Mononuclear cell (primary cell): ENCODE results near the gene FKBP5. TPM values are rescaled to one million over a fixed set of nuclear protein-coding genes. Genes with fewer than 3 reads are reported as not detected.
A peak's percentile ranks its signal among the peaks of the same experiment; 100 is the strongest.
"Not testable (repeated sequence)": the region's sequence is repeated elsewhere in the genome, so short reads cannot be mapped to it uniquely, and the experiment has no call there.

Source experiments
- H3K27me3 ChIP-seq: 2 replicates; pipeline ENCODE4 v1.6.0; 2011; ENCODE audit warnings: low read length, control low read depth; ENCODE audit not compliant: insufficient read depth
- H3K4me1 ChIP-seq: 2 replicates; pipeline ENCODE4 v1.5.1; 2011; ENCODE audit warnings: mild to moderate bottlenecking, low read length, control low read depth; ENCODE audit not compliant: insufficient read depth
- H3K4me3 ChIP-seq: 2 replicates; pipeline ENCODE4 v1.5.1; 2011; ENCODE audit warnings: mild to moderate bottlenecking, low read length, moderate library complexity
- H3K9me3 ChIP-seq: 2 replicates; pipeline ENCODE4 v1.5.1; 2011; ENCODE audit warnings: low read depth, mild to moderate bottlenecking, control low read depth, low read length
- total RNA-seq: library from RNA; depleted of rRNA; stranded (reverse); fragments of >200 nt; gene quantifications from one replicate; pipeline ENCODE4 v1.2.3, GENCODE V29; 2012

FKBP5 gene
- total RNA-seq: 20.1 TPM

DNA sequence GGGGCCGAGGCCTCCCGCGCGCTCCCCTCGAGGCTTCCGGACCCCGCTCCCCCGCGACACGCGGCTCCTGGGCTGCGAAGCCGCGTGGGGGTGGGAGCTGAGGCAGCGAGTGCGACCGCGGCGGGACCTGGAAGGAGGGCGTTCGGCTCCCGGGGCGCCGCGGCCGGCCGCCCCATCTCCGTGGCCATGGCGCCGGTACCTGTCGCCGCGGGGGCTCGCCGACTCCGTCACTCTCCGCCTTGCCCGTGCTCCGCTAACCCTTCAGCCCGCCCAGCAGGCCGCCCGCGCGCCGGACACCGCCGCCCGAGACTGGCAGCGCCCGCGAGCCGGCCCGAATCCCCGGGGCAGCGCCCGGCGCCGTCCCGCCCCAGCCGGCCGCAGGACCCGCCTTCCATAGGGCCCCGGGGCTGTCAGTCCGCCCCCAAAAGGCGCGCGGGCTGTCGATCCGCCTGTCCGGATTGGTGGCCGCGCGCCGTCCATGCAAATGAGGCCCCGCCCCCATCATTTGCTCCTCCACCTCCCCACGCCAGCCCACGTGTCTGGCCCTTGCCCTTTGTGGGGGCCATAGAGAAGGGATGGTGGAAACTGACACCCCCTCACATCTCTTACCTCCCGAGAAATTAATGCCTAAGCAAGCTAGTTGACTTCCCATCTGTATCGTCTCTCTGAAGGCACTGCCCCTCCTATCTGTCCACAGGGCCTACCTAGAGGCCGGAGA is at the start of gene FKBP5:
FKBP5 (minus strand) TSS at position 311 of the 718 bp plus-strand sequence. CDS start 46,091 bp downstream, outside the sequence.
- no peaks in the 10 kb centered on the region for H3K27me3 ChIP-seq
- H3K4me1 ChIP-seq: peaks cover 36% of the 10 kb centered on the region
- peak within 1 kb of the TSS; percentile 68 for H3K4me3 ChIP-seq
- H3K9me3 ChIP-seq: no peaks in the 10 kb centered on the region

DNA sequence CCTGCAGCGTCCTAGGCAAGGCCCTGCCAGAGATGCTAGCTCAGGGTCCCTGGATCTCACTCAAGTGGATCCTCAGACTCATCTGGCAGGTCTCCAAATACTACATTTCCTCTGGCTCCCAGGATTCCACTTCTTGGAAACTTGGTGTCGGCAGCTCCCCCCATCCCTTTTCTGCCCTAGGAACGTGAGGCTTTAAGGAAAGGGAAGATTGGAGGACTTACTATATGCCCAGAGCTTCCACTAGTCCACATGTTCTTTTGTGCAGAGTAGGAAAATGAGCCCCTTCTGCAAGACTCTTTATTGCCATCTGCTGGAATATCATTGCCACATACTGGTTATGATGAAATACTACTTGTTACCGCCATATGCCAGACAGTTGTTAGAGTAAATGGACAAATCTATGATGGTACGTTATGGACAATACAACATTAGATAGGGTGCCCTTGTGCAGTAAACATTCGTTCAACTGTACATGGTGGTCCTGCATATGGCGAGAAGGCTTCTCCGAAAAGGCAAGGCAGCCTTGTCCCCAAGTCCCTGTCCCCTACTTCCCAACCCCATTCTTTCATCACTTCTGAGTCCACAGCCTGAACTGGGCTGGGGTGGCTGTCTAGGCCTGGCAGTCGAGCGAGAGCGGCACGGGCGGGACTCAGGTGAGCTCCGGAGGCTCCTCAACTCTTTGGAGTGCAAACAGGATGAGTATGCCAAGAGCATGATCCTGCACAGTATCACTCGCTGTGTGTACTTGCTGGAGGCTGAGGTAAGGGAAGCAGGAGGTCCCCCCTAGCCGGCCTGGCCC is 48.9 kb upstream of the FKBP5 start:
- Histone ChIP-seq H3K4me3 (no peak overlapping the region), H3K4me1 (peaks cover 35% of the 10 kb centered on the region), H3K9me3 (no peaks in the 10 kb centered on the region), H3K27me3 (no peaks in the 10 kb centered on the region)

- H3K4me3 ChIP-seq: no peak within 1 kb of the TSS
- H3K9me3 ChIP-seq: no peaks in the 10 kb centered on the region
- H3K4me1 ChIP-seq: peaks cover 41% of the 10 kb centered on the region
- no peaks in the 10 kb centered on the region for H3K27me3 ChIP-seq
Measured at GRCh38 chr6:35736982-35737412, 48.3 kb upstream of the FKBP5 start, which contains the start of gene ARMC12. TSS of gene ARMC12 (plus strand) at chr6:35737032. CDS start at chr6:35737109, 77 bp downstream.

- Histone ChIP-seq H3K4me3 (no peak overlapping the region), H3K9me3 (no peaks in the 10 kb centered on the region), H3K4me1 (peaks cover 42% of the 10 kb centered on the region), H3K27me3 (no peaks in the 10 kb centered on the region)
Measured at GRCh38 chr6:35736253-35736894, 47.7 kb upstream of the FKBP5 start.

GRCh38 chr6:35735452-35735851 is 46.7 kb upstream of the FKBP5 start:
- H3K27me3 ChIP-seq: no peaks in the 10 kb centered on the region
- no peaks in the 10 kb centered on the region for H3K9me3 ChIP-seq
- H3K4me3 ChIP-seq: no peak overlapping the region
- H3K4me1 ChIP-seq: peaks cover 49% of the 10 kb centered on the region

- H3K27me3 ChIP-seq, H3K4me3 ChIP-seq, H3K9me3 ChIP-seq: not testable (repeated sequence)
- H3K4me1 ChIP-seq: peaks cover 60% of the 10 kb centered on the region
Measured at GRCh38 chr6:35734319-35734718, 45.6 kb upstream of the FKBP5 start.

DNA sequence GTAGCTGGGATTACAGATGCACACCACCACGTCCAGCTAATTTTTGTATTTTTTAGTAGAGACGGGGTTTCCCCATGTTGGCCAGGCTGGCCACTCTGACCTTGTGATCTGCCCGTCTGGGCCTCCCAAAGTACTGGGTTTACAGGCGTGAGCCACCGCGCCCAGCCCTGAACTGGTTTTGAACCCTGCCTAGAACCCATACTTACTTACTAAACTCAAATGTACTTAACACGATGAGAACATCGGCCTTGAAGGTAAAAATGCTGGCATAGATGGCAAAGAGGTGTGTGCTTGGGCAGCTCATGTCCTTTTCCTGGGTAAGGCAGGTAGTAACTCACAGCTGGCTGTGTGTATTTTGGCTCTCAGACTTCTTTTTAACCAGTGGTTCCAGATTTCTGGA is 44.9 kb upstream of the FKBP5 start:
- peaks cover 67% of the 10 kb centered on the region for H3K4me1 ChIP-seq
- no peaks in the 10 kb centered on the region for H3K9me3 ChIP-seq
- H3K4me3 ChIP-seq: no peak overlapping the region
- no peaks in the 10 kb centered on the region for H3K27me3 ChIP-seq

- Histone ChIP-seq H3K27me3 (no peaks in the 10 kb centered on the region), H3K4me1 (peaks cover 77% of the 10 kb centered on the region), H3K4me3 (peak overlapping the region; percentile 73), H3K9me3 (no peaks in the 10 kb centered on the region)
Measured at GRCh38 chr6:35731736-35732532, 43.2 kb upstream of the FKBP5 start.

DNA sequence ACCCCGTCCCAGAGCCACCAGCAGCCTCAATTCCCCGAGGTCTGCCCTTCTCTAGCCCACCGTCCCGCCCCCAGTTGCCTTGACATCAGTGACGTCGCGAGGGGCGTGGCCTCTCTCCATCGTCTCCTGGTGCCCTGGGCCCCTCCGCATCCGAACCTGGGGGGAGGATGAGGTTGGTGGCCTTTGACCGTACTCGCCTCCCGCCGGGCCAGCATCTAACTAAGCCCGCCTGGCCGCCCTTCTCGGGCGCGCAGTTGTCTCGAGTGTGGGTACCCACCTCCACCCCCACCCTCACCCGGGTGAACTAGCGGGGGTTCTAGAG is 42.7 kb upstream of the FKBP5 start:
- Histone ChIP-seq H3K4me3 (peak overlapping the region; percentile 73), H3K4me1 (peaks cover 77% of the 10 kb centered on the region), H3K27me3 (no peaks in the 10 kb centered on the region), H3K9me3 (no peaks in the 10 kb centered on the region)

DNA sequence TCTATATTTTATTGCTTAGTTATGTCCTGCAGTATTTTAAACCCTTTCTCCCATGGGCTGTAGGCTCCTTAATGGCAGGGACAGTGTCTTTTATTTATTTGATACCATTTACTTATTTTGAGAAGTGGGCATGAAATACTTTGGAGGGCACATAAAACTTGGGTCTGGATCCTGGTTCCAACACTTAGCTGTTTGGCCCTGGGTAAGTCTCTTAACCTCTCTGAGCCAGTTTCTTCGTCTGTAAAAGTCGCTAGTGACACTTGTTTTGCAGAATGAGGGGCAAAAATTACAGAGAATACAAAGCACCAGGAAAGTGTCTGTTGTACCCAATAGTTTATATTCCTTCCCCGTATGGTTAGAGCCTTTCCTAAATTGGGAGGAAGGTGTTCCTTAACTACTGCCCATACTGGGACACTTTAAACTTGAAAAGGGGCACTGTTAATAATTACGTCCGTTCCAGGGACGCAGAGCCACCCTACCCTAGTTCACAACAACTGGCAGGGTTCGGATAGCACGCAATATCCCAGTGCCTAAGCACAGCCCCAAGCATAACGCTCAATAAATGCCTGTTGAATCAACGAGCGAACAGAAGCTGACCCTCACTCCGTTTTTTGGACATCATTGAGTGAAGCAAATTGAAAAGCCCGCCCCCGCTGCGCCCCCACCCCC is 42.2 kb upstream of the FKBP5 start:
- Histone ChIP-seq H3K27me3 (no peaks in the 10 kb centered on the region), H3K4me3 (no peak overlapping the region), H3K4me1 (peaks cover 77% of the 10 kb centered on the region), H3K9me3 (no peaks in the 10 kb centered on the region)

GRCh38 chr6:35729722-35730121 is 41.0 kb upstream of the FKBP5 start:
- Histone ChIP-seq H3K9me3 (no peaks in the 10 kb centered on the region), H3K4me1 (peaks cover 81% of the 10 kb centered on the region), H3K27me3 (no peaks in the 10 kb centered on the region), H3K4me3 (no peak overlapping the region)

- H3K27me3 ChIP-seq: no peaks in the 10 kb centered on the region
- no peaks in the 10 kb centered on the region for H3K9me3 ChIP-seq
- H3K4me3 ChIP-seq: no peak overlapping the region
- H3K4me1 ChIP-seq: peaks cover 89% of the 10 kb centered on the region
Measured at GRCh38 chr6:35728683-35729678, 40.3 kb upstream of the FKBP5 start.

DNA sequence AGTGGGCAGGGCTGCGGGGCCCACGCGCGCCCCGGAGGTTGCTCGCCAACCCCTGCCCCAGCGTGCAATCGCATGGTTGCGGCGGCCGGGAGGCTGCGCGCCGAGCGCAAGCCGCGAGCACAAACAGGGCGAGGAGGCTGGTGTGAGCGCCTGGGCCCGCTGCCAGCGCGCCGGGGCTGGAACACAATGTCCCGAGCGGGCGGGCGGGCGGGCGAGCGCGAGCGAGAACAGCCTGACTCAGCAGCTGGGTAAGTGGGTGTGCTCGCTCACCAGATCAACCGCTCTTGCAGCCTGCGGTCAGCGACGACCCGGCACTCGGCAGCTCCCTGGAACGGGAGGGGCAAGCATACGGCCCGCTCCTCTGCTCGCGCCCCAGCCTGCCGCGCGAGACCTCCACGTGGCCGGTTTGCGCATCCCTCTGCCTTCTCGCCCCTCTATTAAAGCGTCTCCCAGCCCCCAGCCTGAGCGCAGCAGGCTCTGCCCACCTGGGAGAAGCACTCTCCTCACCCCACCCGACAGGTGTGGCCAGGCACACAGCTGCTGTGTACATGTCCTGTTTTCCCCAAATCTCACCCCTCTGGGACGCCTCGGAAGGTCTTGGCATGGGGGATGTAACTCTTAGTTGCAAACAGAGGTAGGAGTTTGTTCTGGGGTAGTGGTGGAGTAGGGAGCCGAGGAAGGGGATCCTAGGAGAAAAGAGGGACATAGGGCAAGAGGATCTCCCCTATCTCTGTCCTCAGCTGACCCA is 39.4 kb upstream of the FKBP5 start:
- Histone ChIP-seq H3K27me3 (no peaks in the 10 kb centered on the region), H3K4me3 (peak overlapping the region; percentile 39), H3K4me1 (peaks cover 90% of the 10 kb centered on the region), H3K9me3 (no peaks in the 10 kb centered on the region)
